ENCODE data around the gene NAPB. TPM values are rescaled to one million over a fixed set of nuclear protein-coding genes. Genes with fewer than 3 reads are reported as not detected.

Gene NAPB
- total RNA-seq, 1 donor from 2014 or later, result 10.8 TPM

DNA sequence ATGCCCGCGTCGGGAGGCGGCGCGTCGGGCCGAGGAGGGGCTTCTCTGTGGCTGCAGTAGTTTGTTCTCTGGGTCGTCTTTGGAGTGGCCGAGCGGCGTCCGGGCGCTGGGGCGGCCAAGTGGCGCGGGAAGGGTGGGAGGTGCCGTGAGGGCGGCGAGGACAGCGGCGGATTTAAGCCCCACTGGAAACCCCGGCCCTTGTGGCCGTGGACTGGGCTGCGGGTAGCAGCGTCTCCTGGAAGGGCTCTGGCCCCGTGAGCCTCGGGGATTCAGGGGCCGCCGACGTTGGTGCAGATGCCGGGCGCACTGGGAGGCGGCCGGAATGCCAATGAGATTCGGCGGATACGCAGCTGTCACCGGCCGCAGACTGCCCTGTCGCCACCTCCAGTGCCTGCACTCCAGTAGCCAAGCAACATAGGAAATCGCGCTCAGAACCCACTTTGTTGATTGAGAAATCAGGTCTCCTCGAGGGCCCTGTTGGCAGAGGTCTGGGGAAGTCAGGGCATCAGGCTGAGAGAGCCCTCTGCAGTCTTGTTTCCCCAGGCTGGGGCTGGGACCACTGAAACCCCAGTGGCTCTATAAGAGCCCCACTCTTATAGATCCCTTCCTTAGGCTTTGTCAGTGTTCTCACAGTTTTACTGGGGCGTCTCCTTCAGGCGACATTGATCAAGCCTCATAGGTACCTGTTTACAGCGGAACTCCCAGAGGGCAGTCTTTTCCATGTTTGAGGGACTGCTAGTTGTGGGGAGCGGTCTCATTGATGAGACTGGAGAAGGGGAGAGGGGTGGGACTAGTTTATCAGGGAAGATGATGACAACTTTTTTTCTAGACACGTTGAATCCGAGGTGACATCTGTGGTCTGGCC is 58.7 kb downstream of the NAPB start:
- H3K4me3 ChIP-seq (ENCODE audit: low read depth, low read length), result peak overlapping the region; percentile 80
- TF ChIP-seq, protein P1, sequence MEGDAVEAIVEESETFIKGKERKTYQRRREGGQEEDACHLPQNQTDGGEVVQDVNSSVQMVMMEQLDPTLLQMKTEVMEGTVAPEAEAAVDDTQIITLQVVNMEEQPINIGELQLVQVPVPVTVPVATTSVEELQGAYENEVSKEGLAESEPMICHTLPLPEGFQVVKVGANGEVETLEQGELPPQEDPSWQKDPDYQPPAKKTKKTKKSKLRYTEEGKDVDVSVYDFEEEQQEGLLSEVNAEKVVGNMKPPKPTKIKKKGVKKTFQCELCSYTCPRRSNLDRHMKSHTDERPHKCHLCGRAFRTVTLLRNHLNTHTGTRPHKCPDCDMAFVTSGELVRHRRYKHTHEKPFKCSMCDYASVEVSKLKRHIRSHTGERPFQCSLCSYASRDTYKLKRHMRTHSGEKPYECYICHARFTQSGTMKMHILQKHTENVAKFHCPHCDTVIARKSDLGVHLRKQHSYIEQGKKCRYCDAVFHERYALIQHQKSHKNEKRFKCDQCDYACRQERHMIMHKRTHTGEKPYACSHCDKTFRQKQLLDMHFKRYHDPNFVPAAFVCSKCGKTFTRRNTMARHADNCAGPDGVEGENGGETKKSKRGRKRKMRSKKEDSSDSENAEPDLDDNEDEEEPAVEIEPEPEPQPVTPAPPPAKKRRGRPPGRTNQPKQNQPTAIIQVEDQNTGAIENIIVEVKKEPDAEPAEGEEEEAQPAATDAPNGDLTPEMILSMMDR (IDR thresholded peaks at IDR 0.05; ENCODE audit: insufficient read depth, low read length, severe bottlenecking), result no peak
- no peak for DNase-seq (ENCODE audit: low read depth)
- no peak for FAIRE-seq
- H3K36me3 ChIP-seq (ENCODE audit: control insufficient read depth, insufficient read depth, low read length), result peaks cover 6% of the 10 kb centered on the region
- H3K27me3 ChIP-seq (ENCODE audit: control insufficient read depth, insufficient read depth, low read length), result no peaks in the 10 kb centered on the region

DNA sequence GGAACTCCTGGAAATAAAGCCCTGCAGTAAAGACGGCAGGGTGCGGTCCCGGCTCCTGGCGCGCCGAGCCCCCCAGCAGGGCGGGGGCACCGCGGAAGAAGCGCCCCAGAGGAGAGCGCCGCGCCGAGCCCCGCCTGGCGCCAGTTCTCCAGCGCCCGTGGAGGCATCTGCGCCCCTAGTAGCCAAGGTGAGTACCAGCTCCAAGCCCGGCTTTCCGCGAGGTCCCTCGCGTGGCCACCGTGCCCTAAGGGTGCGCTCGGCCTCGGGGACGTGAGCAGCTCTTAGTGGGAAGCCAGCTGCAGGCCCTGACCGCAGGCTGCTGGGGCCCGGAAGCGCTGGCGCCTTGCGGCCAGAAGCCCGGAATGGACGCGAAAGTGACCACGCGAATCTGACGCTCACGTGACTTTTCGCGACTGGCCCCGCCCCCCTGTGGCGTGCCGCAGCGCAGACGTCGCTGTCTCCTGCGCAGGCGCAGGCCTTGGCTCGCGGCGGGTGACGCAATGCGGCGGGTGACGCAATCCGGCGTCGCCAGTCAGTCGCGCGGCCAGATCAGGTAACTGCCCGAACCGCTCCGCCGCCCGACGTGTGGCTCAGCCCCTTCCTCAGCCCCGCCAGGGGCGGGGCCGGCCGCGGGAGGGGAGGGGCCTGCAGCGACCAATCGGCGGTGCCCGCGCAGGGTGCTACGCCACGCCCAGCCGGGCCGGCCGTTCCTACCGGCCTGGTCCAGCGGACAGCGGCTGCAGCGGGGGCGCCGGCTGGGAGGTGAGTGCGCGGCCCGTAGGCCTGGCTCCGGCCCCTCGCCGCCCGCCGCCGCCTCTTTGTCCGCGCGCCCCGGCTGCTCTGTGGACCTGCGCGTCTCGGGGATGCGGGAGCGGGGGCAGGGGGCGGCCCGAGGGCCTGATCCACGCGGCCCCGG is 59.6 kb downstream of the NAPB start, which contains the start of gene GZF1:
TSS of gene GZF1 (plus strand) at position 707 of the 916 bp plus-strand sequence. CDS start 2,202 bp downstream, outside the sequence.
- H3K27me3 ChIP-seq (ENCODE audit: control insufficient read depth, insufficient read depth, low read length), result no peaks in the 10 kb centered on the region
- DNase-seq (ENCODE audit: low read depth) (peak; percentile 89), FAIRE-seq (no peak)
- TF ChIP-seq, protein P1 (IDR thresholded peaks at IDR 0.05; ENCODE audit: insufficient read depth, low read length, severe bottlenecking), result peak; percentile 20
- H3K4me3 ChIP-seq (ENCODE audit: low read depth, low read length), result peak within 1 kb of the TSS; percentile 80
- peaks cover 6% of the 10 kb centered on the region for H3K36me3 ChIP-seq (ENCODE audit: control insufficient read depth, insufficient read depth, low read length)

DNA sequence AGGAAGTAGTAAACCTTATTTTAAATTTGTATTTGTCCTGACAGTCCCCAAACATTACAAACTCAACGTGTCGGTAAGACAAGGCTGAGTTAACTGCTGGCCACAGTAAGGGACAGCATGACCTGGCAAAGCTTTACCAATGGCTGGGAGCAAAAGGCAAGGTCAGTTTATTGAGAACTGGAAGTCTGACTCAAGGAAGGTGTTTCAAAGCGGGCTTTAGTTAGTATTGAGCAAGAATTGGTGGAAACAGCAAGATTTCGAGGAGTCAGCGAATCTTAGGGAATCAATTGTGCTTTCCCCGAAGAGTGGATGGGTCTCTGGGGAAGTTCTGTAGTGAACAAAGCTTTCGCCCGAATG is 60.2 kb downstream of the NAPB start:
- DNase-seq (ENCODE audit: low read depth) (peak; percentile 55), FAIRE-seq (no peak)
- TF ChIP-seq, protein P1 (IDR thresholded peaks at IDR 0.05; ENCODE audit: insufficient read depth, low read length, severe bottlenecking), result no peak

DNA sequence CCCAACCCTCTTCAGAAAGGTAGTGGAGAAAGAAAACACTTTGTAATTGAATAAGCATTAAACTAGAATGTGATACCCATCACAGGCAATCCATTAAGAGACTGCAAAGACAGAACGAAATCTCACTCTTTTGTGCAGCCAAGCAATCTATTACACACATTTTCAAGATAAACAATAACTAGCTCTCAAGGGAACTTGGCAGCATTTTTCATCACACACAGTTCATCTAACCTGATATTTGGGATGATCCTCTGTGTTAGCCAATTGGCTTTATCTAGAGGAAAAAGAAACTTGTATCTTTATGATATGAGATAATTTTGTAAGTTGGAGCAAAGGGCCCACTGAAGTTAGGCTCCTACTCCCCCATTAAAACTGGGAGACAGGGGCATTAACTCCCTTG is 60.8 kb downstream of the NAPB start:
- FAIRE-seq, result no peak
- Histone ChIP-seq H3K4me3 (ENCODE audit: low read depth, low read length) (no peak overlapping the region), H3K36me3 (ENCODE audit: control insufficient read depth, insufficient read depth, low read length) (peaks cover 4% of the 10 kb centered on the region), H3K27me3 (ENCODE audit: control insufficient read depth, insufficient read depth, low read length) (no peaks in the 10 kb centered on the region)
- TF ChIP-seq, protein P1 (IDR thresholded peaks at IDR 0.05; ENCODE audit: insufficient read depth, low read length, severe bottlenecking), result no peak
- DNase-seq (ENCODE audit: low read depth), result no peak

More for the DNA sequence above, 60.2 kb downstream of the NAPB start:
- Histone ChIP-seq H3K27me3 (ENCODE audit: control insufficient read depth, insufficient read depth, low read length) (no peaks in the 10 kb centered on the region), H3K4me3 (ENCODE audit: low read depth, low read length) (peak overlapping the region; percentile 60), H3K36me3 (ENCODE audit: control insufficient read depth, insufficient read depth, low read length) (peaks cover 6% of the 10 kb centered on the region)

DNA sequence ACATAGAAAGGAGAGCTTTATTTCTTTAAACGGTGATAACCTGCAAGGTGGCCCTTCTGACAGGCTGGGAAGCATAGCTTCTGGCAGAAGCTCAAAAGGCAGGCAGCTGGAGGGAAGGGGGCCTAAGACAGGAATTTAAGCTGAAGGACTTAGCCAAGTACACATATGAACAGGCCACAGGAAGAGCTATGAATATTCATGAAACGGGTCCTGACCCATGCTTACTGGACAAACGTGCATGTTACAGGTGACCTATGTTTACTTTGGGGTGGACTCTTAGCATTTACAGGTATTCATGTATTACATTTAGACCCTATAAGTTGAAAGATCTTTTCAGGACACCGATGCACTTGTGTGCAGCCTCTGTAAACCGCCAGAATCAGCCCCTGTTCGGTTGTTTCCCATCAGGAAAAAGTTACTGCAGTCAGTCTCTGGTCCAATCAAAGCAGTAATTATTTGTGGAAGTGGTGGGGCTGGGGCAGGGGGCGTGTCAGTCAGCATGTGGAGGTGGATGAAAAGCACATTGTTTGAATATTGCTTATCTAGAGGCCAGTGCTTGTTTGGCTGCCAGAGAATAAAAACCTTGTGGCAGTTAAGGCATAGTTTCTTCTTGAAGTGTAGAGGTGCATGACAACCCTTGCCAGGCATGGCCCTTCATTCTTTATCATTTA is 62.2 kb downstream of the NAPB start:
- TF ChIP-seq, protein P1 (IDR thresholded peaks at IDR 0.05; ENCODE audit: insufficient read depth, low read length, severe bottlenecking), result no peak
- FAIRE-seq, result no peak
- H3K36me3 ChIP-seq (ENCODE audit: control insufficient read depth, insufficient read depth, low read length), result peaks cover 5% of the 10 kb centered on the region

More for the DNA sequence above, 62.2 kb downstream of the NAPB start:
- no peak for DNase-seq (ENCODE audit: low read depth)
- Histone ChIP-seq H3K4me3 (ENCODE audit: low read depth, low read length) (no peak overlapping the region), H3K27me3 (ENCODE audit: control insufficient read depth, insufficient read depth, low read length) (no peaks in the 10 kb centered on the region)

All from bronchial epithelial cell (primary cell).